IPS DF 6.9 (cell line): ENCODE data around the gene LRRTM4.
"Not testable (repeated sequence)": the region's sequence is repeated elsewhere in the genome, so short reads cannot be mapped to it uniquely, and the experiment has no call there.

Source experiments
- DNase-seq: peaks from one replicate; pipeline ENCODE4 v3.0.0-alpha.2; 2013; ENCODE audit warnings: low read depth, low spot score
- H3K27ac ChIP-seq: one replicate; pipeline ENCODE4 v1.5.1; 2013; ENCODE audit warnings: low read length, control low read depth
- H3K27me3 ChIP-seq: 2 replicates; pipeline ENCODE4 v1.6.1; 2013; ENCODE audit warnings: mild to moderate bottlenecking, low read length; ENCODE audit not compliant: control insufficient read depth, insufficient read depth
- H3K36me3 ChIP-seq: 2 replicates; pipeline ENCODE4 v1.6.1; 2013; ENCODE audit warnings: low read length; ENCODE audit not compliant: control insufficient read depth, insufficient read depth
- H3K4me1 ChIP-seq: 2 replicates; pipeline ENCODE4 v1.6.1; 2013; ENCODE audit warnings: low read length; ENCODE audit not compliant: control insufficient read depth, insufficient read depth
- H3K4me3 ChIP-seq: 2 replicates; pipeline ENCODE4 v1.5.1; 2013; ENCODE audit warnings: mild to moderate bottlenecking, low read length
- H3K9me3 ChIP-seq: 2 replicates; pipeline ENCODE4 v1.6.1; 2013; ENCODE audit warnings: low read length, inconsistent platforms; ENCODE audit not compliant: control insufficient read depth, insufficient read depth
- WGBS: extraction: QIAGEN DNeasy Blood & Tissue Kit; methylation state at CpG from one replicate; pipeline ENCODE4 v1.1.7; 2013; ENCODE audit warnings: mixed read lengths, missing lambda C conversion rate; ENCODE audit not compliant: insufficient read length, insufficient coverage; 5-methylcytosine and 5-hydroxymethylcytosine counted together

LRRTM4 gene

DNA sequence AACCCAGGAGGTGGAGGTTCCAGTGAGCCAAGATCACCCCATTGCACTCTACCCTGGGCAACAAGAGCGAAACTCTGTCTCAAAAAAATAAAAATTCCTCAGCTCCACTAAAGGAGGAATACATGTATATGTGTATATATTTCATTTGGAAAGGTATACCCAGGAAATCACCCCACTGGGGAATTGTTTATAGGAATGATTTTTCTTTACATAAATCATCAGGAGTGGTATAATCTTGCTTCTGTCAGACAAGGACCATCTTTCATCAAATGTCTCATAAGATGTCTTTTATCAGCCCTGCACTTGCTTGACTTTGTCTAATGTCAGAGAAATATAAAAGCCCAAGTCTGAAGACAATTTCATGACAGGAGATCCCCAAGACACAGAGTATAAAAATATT is 709.1 kb downstream of the LRRTM4 start:
- Histone ChIP-seq H3K4me1 (no peaks in the 10 kb centered on the region), H3K9me3 (no peaks in the 10 kb centered on the region), H3K4me3 (no peak overlapping the region), H3K27ac (no peak overlapping the region), H3K27me3 (no peaks in the 10 kb centered on the region), H3K36me3 (no peaks in the 10 kb centered on the region)
- DNase-seq: no peak
- no CpG with 5 or more reads among the region's 1 CpG for WGBS

DNA sequence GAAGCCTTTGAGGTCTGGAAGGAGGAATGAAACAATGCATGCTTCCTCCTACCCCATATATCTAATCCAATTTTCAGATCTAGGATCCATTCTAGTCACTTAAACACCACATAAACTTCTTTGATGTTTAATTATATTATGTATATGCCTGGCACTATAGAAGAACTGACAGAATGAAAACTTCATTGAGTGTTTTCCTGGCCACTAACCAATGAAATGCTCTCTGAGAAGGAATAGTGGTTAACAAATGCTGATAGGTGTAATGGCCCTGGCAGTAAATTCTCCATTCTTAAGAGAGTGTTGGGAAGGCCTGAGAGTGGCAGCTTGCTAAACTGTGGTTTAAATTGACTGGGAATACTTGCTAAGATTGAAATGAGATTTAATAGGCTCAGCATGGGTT is 710.0 kb downstream of the LRRTM4 start:
- H3K27me3 ChIP-seq: no peaks in the 10 kb centered on the region
- H3K9me3 ChIP-seq: no peaks in the 10 kb centered on the region
- DNase-seq: no peak
- no peak overlapping the region for H3K4me3 ChIP-seq
- no peaks in the 10 kb centered on the region for H3K4me1 ChIP-seq
- H3K27ac ChIP-seq: no peak overlapping the region
- H3K36me3 ChIP-seq: no peaks in the 10 kb centered on the region

DNA sequence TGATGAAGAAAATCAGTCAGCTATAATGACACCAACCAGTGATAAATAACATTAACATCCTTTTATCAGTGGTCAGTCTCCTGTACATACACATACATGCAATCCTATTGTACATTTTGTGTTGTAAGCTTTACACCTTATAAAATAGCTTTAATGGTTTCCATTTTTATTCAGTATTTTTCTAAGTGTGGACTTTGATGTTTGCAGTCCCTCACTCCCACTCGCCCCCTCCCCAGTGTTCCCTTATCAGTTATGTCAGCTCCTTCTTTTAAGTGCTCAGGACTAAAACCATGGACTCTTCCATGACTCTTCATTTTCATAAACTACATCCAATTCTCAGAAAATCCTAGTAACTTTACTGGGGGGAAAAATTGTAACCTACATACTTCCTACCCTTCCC is 713.0 kb downstream of the LRRTM4 start:
- H3K27ac ChIP-seq: no peak overlapping the region
- H3K4me3 ChIP-seq: no peak overlapping the region
- no CpG with 5 or more reads among the region's 1 CpG for WGBS
- no peak for DNase-seq
- H3K9me3 ChIP-seq: no peaks in the 10 kb centered on the region
- no peaks in the 10 kb centered on the region for H3K36me3 ChIP-seq
- H3K27me3 ChIP-seq: no peaks in the 10 kb centered on the region
- H3K4me1 ChIP-seq: no peaks in the 10 kb centered on the region

DNA sequence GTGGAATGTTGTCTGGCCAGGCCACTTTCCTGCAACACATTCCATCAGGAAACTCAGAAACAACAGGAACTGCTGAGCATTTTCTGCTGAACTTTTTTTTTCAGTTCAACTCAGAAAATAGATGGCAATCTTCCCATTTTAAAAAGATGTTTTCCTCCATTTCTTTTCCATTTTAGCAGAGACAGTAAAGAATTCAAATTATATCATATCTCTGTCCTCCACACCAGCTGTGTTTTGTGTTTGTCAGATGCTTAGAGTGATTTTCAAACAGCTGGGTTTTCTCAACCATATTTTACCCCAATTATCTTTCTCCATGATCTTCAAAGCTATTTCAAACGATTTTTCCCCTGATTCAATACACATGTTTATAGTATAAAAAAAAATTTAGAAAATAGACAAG is 713.4 kb downstream of the LRRTM4 start:
- 100% methylated on average over 1 of the region's 1 CpG for WGBS
- Histone ChIP-seq H3K27me3 (no peaks in the 10 kb centered on the region), H3K4me1 (no peaks in the 10 kb centered on the region), H3K36me3 (no peaks in the 10 kb centered on the region), H3K4me3 (no peak overlapping the region), H3K27ac (no peak overlapping the region), H3K9me3 (no peaks in the 10 kb centered on the region)
- DNase-seq: no peak

DNA sequence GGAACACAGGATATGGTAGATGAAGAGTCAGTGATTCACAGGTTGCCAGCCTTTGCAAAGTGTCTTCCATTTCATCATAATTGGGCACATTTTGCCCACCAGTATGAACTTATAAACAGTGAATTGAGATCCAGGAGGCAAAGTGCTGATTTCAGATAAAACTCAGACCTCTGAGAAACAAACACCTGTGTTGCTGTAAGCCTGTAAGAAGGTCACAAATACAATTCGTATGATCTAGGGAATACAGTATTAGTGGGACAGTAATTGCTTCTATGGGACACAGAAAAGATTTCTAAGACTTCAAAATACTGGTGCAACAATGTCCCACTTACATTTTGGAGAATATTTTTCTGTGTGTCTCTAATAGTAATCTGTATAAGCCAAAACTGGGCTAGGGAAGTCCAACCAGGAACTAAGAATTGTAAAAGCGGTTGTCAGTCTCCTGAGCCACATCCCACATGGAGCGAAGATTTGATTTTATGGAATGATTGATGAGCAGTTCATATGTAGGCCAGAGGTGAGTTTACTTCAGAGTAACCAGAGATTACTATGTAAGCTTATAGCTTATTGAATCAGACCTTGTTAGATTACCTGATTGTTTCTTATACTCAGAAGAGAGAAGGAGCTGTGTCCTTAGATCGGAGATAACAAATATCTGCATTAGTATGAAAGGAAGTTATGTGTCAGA is 728.4 kb downstream of the LRRTM4 start:
- H3K27ac ChIP-seq: no peak overlapping the region
- no peak for DNase-seq
- no CpG with 5 or more reads among the region's 4 CpGs for WGBS
- no peaks in the 10 kb centered on the region for H3K27me3 ChIP-seq
- H3K9me3 ChIP-seq: no peaks in the 10 kb centered on the region
- H3K36me3 ChIP-seq: no peaks in the 10 kb centered on the region
- no peaks in the 10 kb centered on the region for H3K4me1 ChIP-seq
- no peak overlapping the region for H3K4me3 ChIP-seq

DNA sequence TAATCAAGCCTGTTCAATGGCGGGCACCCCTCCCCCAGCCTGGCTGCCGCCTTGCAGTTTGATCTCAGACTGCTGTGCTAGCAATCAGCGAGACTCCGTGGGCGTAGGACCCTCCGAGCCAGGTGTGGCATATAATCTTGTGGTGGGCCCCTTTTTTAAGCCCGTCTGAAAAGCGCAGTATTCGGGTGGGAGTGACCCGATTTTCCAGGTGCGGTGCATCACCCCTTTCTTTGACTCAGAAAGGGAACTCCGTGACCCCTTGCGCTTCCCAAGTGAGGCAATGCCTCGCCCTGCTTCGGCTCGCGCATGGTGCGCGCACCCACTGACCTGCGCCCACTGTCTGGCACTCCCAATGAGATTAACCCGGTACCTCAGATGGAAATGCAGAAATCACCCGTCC is 740.9 kb downstream of the LRRTM4 start:
- not testable (repeated sequence) for H3K4me1 ChIP-seq, DNase-seq, H3K27ac ChIP-seq, H3K36me3 ChIP-seq, H3K9me3 ChIP-seq, H3K27me3 ChIP-seq
- WGBS: no CpG with 5 or more reads among the region's 22 CpGs
- peak overlapping the region; percentile 33; the same call in 1 of the 2 replicates for H3K4me3 ChIP-seq

DNA sequence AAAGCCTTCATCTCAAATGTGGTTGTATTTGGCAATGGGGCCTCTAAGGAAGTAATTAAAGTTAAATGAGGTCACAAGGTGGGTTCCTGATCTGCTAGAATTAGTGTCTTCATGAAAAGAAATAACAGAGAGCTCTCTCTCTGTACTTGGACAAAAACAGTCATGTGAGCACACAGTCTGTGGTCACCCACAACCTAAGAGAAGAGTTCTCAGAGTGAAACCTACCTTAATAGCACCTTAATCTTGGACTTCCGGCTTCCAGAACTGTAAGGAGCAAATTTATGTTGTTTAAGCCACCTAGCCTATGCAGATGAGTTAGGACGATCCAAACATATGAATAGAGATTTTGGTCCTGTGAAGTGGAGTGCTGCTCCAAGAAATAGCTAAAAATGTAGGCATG is 758.9 kb downstream of the LRRTM4 start:
- no peak overlapping the region for H3K4me3 ChIP-seq
- no peak for DNase-seq
- H3K27me3 ChIP-seq: no peaks in the 10 kb centered on the region
- H3K27ac ChIP-seq: no peak overlapping the region
- H3K4me1 ChIP-seq: peaks cover 2% of the 10 kb centered on the region; the same call in 1 of the 2 replicates
- H3K9me3 ChIP-seq: no peaks in the 10 kb centered on the region
- no peaks in the 10 kb centered on the region for H3K36me3 ChIP-seq
- no CpG with 5 or more reads among the region's 2 CpGs for WGBS

DNA sequence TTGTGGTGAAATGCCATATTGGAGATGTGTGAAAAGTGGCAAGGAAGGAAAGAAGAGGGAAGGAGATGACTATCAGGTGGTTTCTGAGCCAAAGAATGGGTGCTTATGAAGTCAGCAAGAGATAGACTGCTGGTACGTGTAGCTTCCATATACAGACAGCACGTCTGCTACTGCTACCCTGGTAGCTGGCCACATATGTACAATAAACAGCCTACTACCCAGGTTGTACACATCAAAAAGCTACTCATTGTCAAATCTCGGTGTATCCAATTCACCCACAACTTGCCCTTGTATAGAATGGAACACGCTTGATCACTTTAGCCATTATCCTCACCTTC is 761.8 kb downstream of the LRRTM4 start:
- no peak for DNase-seq
- Histone ChIP-seq H3K27ac (no peak overlapping the region), H3K9me3 (no peaks in the 10 kb centered on the region), H3K4me1 (peaks cover 2% of the 10 kb centered on the region; the same call in 1 of the 2 replicates), H3K4me3 (no peak overlapping the region), H3K36me3 (no peaks in the 10 kb centered on the region), H3K27me3 (no peaks in the 10 kb centered on the region)
- WGBS: no CpG with 5 or more reads among the region's 4 CpGs

DNA sequence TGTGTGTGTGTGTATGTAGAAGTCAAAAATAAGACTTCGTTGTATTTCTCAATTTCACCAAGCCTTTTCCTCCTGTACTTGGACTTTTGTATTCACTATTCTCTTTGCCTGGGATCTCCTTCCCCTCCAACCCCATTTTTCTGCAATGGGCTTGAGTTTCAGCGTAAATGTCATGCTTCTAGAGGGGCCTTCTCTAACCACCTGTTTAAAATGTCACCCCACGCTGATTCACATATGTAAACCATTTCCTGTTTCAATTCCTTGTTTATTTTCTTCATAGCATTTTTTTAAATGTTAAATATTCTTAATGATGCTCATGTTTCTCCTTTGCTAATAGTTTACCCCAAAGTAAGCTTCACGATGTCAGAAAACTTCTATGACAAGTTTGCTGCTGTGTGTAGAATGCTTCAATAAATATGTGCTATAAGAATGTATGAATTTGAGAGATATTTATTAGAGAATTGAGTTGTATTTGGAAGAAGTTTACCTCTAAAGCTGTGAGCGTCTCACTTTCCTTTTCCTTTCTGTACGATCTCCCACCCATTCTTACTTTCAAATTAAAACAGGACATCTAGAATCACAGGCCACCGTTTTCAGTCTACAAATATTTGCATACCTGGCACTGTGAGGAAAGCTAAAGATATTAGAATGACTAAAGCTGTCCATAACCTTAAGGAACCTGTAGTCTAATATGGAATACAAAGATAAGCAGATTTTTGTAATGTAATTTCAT is 762.4 kb downstream of the LRRTM4 start:
- H3K4me3 ChIP-seq: no peak overlapping the region
- H3K27ac ChIP-seq: no peak overlapping the region

DNA sequence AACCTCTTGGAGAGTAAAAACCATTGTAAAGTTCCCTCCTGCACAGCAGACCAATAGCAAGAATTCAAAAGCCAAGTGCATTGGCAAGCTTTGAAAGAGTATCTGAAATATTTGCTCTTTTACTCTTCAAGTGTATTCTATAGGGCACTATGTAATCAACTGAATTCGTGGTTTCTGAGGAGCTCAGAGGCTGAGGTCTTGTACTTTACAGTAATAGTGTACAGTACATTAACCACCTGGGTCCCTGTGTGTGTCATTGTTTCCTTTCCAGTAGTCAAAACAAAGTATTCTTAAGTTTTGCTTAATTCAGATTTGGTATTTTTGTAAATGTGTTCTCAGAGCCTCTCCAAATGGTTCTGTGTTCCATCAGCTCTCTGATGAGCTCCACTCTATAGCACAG is 769.7 kb downstream of the LRRTM4 start:
- Histone ChIP-seq H3K27ac (no peak overlapping the region), H3K4me3 (no peak overlapping the region), H3K27me3 (no peaks in the 10 kb centered on the region), H3K36me3 (no peaks in the 10 kb centered on the region), H3K4me1 (no peaks in the 10 kb centered on the region), H3K9me3 (no peaks in the 10 kb centered on the region)
- WGBS: no CpG with 5 or more reads among the region's 1 CpG
- DNase-seq: no peak

More for the DNA sequence above, 762.4 kb downstream of the LRRTM4 start:
- H3K27me3 ChIP-seq: no peaks in the 10 kb centered on the region
- no peaks in the 10 kb centered on the region for H3K36me3 ChIP-seq
- WGBS: no CpG with 5 or more reads among the region's 7 CpGs
- no peak for DNase-seq
- H3K9me3 ChIP-seq: no peaks in the 10 kb centered on the region
- peaks cover 2% of the 10 kb centered on the region; the same call in 1 of the 2 replicates for H3K4me1 ChIP-seq

DNA sequence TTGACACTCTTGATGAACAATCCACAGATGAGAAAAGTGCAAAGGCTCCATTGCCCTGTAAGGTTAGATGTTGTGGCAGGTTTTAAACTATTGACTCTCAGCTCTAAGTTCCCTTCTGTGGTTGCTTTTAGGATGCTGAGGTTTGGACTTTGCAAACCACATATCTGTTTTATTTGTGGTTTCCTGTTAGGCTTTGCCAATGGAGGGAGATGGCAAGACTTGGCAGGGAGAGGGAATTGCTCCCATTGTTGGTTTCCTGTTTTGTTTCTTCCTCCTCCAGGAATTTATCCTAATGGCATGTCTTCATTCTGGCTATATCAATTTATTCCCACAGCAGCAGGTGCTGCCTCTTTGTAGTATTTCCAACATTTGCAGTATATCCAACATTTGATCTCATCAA is 772.3 kb downstream of the LRRTM4 start:
- Histone ChIP-seq H3K27me3 (no peaks in the 10 kb centered on the region), H3K4me1 (no peaks in the 10 kb centered on the region), H3K4me3 (no peak overlapping the region), H3K27ac (no peak overlapping the region), H3K9me3 (no peaks in the 10 kb centered on the region), H3K36me3 (no peaks in the 10 kb centered on the region)
- no peak for DNase-seq
